ENCODE data around the gene RASSF5. TPM values are rescaled to one million over a fixed set of nuclear protein-coding genes. Genes with fewer than 3 reads are reported as not detected.

Gene RASSF5
- total and polyA plus RNA-seq, 9 of the 15 experiments (the other 6 are each of a cell fraction or from before 2014, with no cell fraction given): 6.1 to 41.0 (median 25.2) TPM

- TF ChIP-seq ZFPM2 (CRISPR knock-in tag; IDR thresholded peaks at IDR 0.05) (no peak), ZNF644 (tag; IDR thresholded peaks at IDR 0.05; ENCODE audit: low read depth) (no peak), LCOR (CRISPR knock-in tag; IDR thresholded peaks at IDR 0.05) (no peak), MEF2A (IDR thresholded peaks at IDR 0.05; ENCODE audit: control insufficient read depth, low read depth, low read length) (no peak), ZNF584 (CRISPR knock-in tag; IDR thresholded peaks at IDR 0.05; ENCODE audit: low read depth) (no peak), PCBP1 (IDR thresholded peaks at IDR 0.05; ENCODE audit: low read depth, low read length, poor library complexity, severe bottlenecking) (no peak), ZNF449 (CRISPR knock-in tag; IDR thresholded peaks at IDR 0.05) (no peak), POLR3A (IDR thresholded peaks at IDR 0.05; ENCODE audit: borderline replicate concordance, extremely low read depth, insufficient read depth, insufficient read length) (no peak), MAFK (IDR thresholded peaks at IDR 0.05; ENCODE audit: low read length) (no peak), CGGBP1 (CRISPR knock-in tag; IDR thresholded peaks at IDR 0.05) (no peak), ZFP36 (IDR thresholded peaks at IDR 0.05; ENCODE audit: low read depth, low read length, partially characterized antibody) (no peak), E2F6 (IDR thresholded peaks at IDR 0.05; ENCODE audit: borderline replicate concordance in 1 of 2, extremely low read depth in 1 of 2, insufficient read depth in 1 of 2, insufficient read length in 1 of 2, low read depth in 1 of 2, low read length in 1 of 2, poor library complexity in 1 of 2, severe bottlenecking in 1 of 2) (no peak)
- Histone ChIP-seq H3K36me3 (ENCODE audit: control insufficient read depth, insufficient read depth, low read length) (peaks cover 54% of the 10 kb centered on the region; the same call in 2 of the 3 replicates), H3K27ac (ENCODE audit: extremely low read depth, low read depth, low read length) (no peak overlapping the region), H3K4me3 (no peak overlapping the region), H3K4me2 (ENCODE audit: insufficient read depth, low read length) (no peak overlapping the region), H2AFZ (ENCODE audit: low read depth, low read length) (no peak overlapping the region), H3K79me2 (ENCODE audit: control insufficient read depth, insufficient read depth, low read length) (peaks cover 22% of the 10 kb centered on the region; the same call in 2 of the 3 replicates), H3K9me1 (ENCODE audit: control insufficient read depth, insufficient read depth, low read length) (peaks cover 5% of the 10 kb centered on the region), H3K27me3 (ENCODE audit: control insufficient read depth in 2 of 2, insufficient read depth in 2 of 2, low read length in 2 of 2) (no peaks in the 10 kb centered on the region), H3K9ac (ENCODE audit: insufficient read depth in 1 of 2, low read depth in 2 of 2, low read length in 2 of 2) (no peak overlapping the region), H3K4me1 (replicated peaks in 1 of 2; ENCODE audit: control insufficient read depth in 2 of 2, insufficient read depth in 2 of 2, low read length in 2 of 2) (peaks cover 0 to 11% of the 10 kb centered on the region in 2 experiments), H3K9me3 (replicated peaks; ENCODE audit: control insufficient read depth, insufficient read depth, low read depth, low read length) (no peaks in the 10 kb centered on the region), H4K20me1 (replicated peaks; ENCODE audit: control insufficient read depth, insufficient read depth, low read length) (peaks cover 3% of the 10 kb centered on the region; the same call in 1 of the 2 replicates)
- no TSS peak for BruUV-seq (replicated peaks)
- ChIA-PET POLR2A (interaction anchor here (0.7 to 2.6 kb wide), 3 partner anchors 9 to 30 kb away, joined by 3 to 7 read pairs (median 5); no protein-coding TSS in a partner anchor), CTCF (ENCODE audit: low intra/inter-chr PET ratio) (no interaction called here)
- in situ Hi-C loops (cut with MboI): no loop called here
- WGBS (ENCODE audit: insufficient coverage, low coverage, missing lambda C conversion rate): 76% methylated on average over 4 of the region's 4 CpGs
- intact Hi-C loops (cut with micrococcal nuclease): no loop called here
- no peak for FAIRE-seq
- ATAC-seq: no peak
- DNase-seq (ENCODE audit: extremely low read depth in 1 of 4, low spot score in 3 of 4): no peak
Measured at GRCh38 chr1:206569556-206569955, 62.2 kb downstream of the RASSF5 start.

All from K562 (cell line).